ENCODE measurements around the gene COMMD6.

The COMMD6 gene

DNA sequence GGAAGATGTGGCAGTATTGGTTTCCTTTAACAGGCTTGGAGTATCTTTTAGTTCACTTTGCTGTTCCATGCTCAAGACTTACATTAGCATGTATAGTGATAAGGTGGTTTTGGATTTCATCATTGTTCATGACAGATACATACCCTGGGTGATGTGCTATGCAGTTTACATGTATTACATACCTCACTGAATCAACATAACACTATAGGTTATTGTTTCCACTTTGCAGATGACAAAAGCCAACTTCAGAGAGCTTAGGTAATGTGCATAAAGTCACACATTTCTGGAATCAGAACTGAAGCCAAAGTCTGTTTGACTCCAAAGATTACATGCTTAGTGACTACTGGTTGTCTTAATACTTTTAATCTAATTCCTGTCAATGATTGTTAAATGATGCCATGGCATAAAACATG lies 7.1 kb downstream of the COMMD6 start:
- no peak for DNase-seq (ENCODE audit: low read depth)
- TF ChIP-seq, protein P1, sequence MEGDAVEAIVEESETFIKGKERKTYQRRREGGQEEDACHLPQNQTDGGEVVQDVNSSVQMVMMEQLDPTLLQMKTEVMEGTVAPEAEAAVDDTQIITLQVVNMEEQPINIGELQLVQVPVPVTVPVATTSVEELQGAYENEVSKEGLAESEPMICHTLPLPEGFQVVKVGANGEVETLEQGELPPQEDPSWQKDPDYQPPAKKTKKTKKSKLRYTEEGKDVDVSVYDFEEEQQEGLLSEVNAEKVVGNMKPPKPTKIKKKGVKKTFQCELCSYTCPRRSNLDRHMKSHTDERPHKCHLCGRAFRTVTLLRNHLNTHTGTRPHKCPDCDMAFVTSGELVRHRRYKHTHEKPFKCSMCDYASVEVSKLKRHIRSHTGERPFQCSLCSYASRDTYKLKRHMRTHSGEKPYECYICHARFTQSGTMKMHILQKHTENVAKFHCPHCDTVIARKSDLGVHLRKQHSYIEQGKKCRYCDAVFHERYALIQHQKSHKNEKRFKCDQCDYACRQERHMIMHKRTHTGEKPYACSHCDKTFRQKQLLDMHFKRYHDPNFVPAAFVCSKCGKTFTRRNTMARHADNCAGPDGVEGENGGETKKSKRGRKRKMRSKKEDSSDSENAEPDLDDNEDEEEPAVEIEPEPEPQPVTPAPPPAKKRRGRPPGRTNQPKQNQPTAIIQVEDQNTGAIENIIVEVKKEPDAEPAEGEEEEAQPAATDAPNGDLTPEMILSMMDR (IDR thresholded peaks at IDR 0.05; ENCODE audit: low read depth, low read length, missing control alignments): no peak
- H3K4me3 ChIP-seq (ENCODE audit: low read depth, low read length): no peak overlapping the region

DNA sequence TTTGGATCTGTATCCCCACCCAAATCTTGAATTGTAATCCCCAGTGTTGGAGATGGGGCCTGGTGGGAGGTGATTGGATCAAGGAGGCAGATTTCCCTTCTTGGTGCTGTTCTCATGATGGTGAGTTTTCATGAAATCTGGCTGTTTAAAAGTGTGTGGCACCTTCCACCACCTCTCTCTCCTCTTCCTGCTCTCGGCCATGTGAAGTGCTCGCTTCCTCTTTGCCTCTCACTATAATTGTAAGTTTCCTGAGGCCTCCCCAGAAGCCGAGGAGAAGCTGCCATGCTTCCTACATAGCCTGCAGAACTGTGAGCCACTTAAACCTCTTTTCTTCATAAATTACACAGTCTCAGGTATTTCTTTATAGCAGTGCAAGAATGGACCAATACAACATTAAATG lies 15.7 kb downstream of the COMMD6 start:
- no peak for DNase-seq (ENCODE audit: low read depth)
- no peak overlapping the region for H3K4me3 ChIP-seq (ENCODE audit: low read depth, low read length)
- TF ChIP-seq, protein P1 (IDR thresholded peaks at IDR 0.05; ENCODE audit: low read depth, low read length, missing control alignments): no peak

DNA sequence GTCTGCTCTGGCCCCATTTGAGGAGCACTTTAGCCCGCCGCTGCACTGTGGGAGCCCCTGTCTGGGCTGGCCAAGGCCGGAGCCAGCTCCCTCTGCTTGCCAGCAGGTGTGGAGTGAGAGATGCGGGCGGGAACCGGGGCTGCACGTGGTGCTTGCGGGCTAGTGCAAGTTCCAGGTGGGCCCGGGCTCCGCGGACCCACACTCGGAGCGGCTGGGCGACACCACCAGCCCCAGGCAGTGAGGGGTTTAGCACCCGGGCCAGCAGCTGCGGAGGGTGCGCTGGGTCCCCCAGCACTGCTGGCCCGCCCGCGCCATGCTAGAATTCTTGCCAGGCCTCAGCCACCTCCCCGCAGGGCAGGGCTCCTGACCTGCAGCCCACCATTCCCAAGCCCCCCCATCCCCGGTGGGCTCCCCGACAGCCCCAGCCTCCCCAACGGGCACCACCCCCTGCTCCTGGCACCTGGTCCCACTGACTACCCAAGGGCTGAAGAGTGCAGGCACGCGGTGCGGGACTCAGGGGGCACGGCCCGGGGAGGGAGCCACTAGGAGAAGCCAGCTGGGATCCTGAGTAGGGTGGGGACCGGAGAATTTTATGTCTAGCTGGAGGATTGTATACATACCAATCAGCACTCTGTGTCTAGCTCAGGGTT lies 19.1 kb downstream of the COMMD6 start:
- H3K4me3 ChIP-seq (ENCODE audit: low read depth, low read length): no peak overlapping the region
- TF ChIP-seq, protein P1 (IDR thresholded peaks at IDR 0.05; ENCODE audit: low read depth, low read length, missing control alignments): no peak
- no peak for DNase-seq (ENCODE audit: low read depth)

DNA sequence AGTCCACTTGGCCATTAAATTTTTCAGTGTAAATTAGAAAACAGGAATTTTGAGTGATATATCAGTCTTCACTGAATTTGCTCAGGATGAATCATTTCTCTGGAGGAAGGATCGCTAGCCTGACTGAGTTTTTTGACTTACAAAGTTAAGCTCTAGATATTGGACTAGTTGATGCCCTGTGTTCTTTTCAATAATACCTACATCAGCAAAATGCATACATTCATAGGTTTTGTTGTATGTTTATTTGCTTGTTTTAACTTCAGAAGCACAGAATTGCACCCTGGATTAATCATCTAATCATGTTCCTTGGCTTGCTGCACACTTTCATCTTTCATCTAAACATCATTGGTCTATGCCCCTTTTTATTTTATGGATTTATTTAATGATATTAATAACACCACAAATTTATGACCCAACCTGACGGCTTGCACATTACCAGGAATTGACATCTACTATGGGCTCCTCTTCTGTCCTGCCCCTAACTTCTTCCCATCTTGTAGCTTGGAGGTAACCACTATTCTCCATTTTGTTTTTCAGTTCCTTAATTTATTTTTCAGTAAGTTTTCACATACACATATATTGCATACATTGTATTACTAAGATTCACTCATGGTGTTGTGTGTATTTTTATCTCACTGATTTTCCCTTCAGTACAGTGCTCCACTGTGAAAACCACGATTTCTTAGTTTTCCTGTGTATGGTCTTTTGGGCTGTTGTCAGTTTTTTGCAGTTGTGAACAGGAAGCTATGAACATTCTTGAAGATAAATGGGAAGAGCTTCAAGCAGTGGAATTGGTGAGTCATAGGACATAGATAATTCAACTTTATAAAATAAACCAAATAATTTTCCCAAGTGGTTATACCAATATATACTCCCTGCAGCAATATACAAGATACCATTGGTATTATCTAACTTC lies 23.3 kb downstream of the COMMD6 start:
- TF ChIP-seq, protein P1 (IDR thresholded peaks at IDR 0.05; ENCODE audit: low read depth, low read length, missing control alignments): no peak
- DNase-seq (ENCODE audit: low read depth): no peak
- no peak overlapping the region for H3K4me3 ChIP-seq (ENCODE audit: low read depth, low read length)

DNA sequence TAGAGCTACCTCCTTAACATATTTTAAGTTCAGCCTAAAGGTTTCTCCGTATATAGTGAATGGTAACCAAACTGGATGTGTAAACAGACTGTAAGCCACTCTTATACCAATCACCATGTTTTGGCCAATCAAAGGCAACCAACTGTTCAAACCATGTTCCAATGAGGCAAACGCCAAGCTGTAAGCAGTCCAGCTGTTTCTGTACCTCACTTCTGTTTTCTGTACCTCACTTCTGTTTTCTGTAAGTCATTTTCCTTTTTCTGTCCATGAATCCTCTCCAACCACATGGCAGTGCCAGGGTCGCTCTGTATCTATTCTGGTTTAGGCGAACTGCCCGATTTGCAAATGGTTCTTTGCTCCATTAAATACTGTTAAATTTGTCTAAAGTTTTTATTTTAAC lies 24.4 kb downstream of the COMMD6 start:
- H3K4me3 ChIP-seq (ENCODE audit: low read depth, low read length): no peak overlapping the region
- DNase-seq (ENCODE audit: low read depth): no peak
- TF ChIP-seq, protein P1 (IDR thresholded peaks at IDR 0.05; ENCODE audit: low read depth, low read length, missing control alignments): no peak

DNA sequence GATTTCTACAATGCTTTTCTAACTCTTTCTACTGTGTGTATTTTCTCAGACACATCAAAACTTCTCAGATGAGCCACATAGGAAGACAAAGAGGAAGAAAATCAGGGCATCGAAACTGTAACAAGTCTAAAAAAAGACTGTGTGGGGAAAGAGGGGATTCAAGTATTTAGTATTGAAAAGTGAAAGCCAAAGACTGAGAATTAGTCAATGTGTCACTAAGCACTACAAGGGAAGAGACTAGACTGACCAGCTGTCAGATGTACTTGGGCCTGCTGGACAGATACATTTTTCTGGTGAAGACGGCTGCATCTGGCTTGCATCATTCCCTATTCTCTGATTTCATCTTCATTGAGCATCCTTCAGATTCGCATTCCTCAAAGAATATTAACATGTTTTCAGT lies 25.4 kb downstream of the COMMD6 start:
- H3K4me3 ChIP-seq (ENCODE audit: low read depth, low read length): no peak overlapping the region
- peak; percentile 60 for DNase-seq (ENCODE audit: low read depth)
- TF ChIP-seq, protein P1 (IDR thresholded peaks at IDR 0.05; ENCODE audit: low read depth, low read length, missing control alignments): no peak

Measured in GM12864 (cell line).